ENCODE results near the gene UBL3.

Gene UBL3, protein sequence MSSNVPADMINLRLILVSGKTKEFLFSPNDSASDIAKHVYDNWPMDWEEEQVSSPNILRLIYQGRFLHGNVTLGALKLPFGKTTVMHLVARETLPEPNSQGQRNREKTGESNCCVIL

DNA sequence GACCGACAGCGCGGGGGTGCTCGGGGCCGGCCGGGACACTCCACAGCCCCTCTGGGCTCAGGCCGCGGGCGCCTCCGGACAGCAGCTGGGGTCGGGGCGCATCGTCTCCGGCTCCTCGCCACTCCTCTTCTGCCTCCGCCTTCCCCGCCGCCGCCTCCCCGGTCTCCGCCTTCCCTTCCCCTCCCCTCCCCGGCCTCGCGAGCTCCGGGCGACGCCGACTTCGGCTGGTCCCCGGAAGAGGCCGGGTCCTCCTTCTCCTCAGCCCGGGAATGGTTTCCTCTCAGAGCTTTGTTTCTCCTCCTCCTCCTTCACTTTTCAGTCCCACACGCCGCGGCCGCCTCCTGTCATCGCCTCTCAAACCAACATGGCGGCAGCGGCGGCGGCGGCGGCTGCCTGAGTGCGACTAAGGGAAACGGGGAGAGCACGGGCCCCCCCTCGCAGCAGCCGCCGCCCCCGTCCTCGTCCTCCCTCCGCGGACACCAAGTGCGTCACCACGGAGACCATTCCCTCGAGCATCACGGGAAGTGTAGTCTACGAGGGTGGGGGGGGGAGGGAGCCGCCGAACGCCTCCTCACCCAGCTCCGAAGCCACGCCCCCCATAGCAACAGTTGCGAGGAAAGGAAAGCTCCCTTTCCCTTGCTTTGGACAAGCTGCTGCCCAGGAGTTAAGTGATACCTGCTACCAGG is at the start of gene UBL3:
Gene UBL3, minus strand, starts transcription at position 405 of the 686 bp plus-strand sequence. CDS start 1,079 bp downstream, outside the sequence.
- peak; percentile 93 to 95 for DNase-seq (ENCODE audit: low read depth in 2 of 2)

DNA sequence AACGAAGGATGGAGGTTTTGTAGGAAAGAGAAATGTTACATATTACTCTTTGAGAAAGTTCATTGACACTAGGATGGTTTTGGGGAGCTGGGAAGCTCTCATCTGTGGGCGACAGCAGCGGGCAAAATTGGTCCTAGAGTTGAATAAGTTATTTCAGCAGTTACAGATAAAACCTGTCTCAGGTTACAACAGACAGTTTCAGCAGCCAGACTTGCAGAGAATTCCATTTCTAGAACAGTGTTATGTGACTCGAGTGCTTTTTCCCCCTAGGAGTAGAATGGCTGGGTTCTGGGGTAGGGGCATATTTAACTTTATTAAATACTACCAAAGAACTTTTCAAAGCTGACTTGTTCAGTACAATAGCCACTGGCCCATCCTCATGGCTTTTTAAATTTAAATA is 46.7 kb upstream of the UBL3 start:
- DNase-seq (ENCODE audit: low read depth in 2 of 2): no peak

DNA sequence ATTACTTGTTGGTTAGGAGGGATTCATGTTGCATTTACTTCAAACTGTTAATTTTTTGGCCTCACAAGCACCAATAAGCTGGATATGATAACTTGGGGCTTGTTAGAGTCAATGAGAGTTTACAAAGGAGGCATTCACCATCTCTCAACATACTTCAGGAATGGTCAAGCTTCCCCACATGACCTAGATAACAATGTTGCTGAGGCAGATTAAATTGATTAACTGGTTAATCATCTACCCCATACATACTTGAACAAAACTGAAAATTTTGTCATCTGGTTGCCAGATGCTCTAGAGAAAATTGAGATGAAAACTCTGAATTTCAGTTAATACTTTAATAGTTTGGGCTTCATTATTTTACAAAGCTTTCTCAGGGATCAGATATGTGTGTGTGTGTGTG is 43.0 kb upstream of the UBL3 start:
- DNase-seq (ENCODE audit: low read depth in 2 of 2): no peak

DNA sequence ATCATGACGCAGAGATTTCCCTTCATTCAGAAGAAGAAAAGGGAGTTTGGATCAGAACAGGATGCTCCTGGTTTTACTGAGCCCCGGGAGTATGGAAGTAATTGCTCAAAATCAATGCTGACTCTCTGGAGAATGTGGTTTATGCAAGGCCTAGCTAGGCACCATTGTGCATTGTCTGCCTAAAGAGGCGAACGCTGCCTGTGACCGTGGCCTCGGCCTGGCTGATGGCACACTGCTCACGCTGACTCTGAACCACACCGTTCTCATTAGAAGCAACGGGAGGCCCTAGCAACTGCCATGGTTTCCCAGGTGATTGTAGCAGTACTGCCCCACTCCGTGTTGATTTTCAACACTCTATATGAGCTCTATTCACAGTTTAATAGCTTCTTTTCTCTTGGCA is 41.7 kb upstream of the UBL3 start:
- no peak for DNase-seq (ENCODE audit: low read depth in 2 of 2)

DNA sequence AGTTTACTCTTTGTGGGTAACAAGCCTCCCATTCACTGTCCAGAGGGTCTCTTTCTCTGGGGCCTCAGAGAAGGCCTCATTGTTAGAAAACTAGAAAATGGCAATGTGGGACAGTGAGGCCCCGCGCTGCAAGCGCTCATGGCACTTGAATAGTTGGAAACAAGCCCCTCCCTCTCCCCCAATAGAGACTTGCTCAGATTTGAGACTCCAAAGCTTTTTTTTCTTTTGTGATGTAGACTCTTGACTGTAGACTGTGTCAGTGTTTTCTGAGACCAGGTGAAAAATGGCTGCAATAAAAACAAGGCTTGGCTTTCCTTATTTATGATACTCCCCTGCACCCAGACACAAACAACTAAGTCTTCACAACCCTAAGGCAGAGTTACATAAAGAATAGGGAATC is 38.7 kb upstream of the UBL3 start:
- DNase-seq (ENCODE audit: low read depth in 2 of 2): no peak

DNA sequence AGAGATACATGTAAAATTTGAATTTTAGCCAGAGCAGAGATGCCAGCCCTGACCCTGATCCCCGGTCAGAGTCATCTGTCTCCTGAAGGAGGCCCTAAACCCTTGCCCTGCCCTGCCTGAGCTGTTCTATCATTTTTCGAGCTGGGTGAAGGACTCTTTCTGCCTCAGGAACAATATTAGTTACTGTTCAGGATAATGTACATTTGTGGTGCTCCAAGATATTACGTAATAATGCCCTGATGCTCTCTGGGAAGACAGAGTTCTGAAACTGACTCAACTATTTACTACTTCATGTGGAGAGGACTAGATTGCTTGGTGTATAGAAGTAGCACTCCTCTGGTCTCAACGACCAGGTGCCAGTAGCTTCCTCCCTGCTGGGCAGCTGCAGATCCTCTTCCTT is 37.9 kb upstream of the UBL3 start:
- no peak for DNase-seq (ENCODE audit: low read depth in 2 of 2)

DNA sequence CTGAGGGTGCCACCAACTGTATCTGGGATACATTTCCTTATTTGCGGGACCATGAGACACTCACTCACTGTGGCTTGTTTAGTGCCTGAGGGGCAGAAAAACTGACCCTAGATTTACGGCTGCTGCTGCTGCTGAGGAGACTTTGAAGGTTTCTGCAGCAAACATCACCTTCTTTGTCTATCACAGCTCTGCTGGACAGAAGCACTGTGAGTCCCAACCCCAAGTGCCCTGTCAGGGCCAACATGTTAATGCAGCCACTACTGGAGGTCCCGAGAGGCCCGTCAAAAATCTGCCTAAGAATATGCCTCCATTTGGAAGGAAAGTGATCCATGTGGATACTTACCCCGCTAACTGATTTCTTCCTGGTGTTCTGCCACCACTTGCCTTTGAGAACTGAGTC is 37.3 kb upstream of the UBL3 start:
- DNase-seq (ENCODE audit: low read depth in 2 of 2): no peak

DNA sequence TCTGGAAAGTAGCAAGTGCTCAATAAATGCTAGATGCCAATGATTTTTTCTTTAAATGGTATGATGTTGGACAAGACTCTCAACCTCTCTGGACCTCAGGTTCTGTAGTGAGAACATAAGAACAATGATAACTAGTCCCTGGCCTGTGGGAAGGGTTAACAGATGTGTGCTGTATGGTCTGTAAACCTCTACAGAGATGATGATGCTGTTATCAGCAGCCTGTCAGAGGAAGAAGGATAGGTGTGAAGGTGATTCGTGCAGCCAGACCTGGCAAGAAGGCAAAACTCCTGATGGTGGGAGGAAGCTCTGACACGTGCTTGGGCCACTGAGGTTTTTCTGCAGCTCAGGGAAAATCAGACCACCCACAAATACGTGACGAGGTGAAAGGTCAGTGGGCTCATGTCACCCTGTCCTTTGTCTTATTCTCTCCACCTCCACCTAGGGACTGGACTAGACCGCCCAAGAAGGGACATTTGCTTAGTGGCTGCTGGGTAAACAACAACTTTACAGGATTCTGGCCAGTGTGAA is 36.7 kb upstream of the UBL3 start:
- no peak for DNase-seq (ENCODE audit: low read depth in 2 of 2)

DNA sequence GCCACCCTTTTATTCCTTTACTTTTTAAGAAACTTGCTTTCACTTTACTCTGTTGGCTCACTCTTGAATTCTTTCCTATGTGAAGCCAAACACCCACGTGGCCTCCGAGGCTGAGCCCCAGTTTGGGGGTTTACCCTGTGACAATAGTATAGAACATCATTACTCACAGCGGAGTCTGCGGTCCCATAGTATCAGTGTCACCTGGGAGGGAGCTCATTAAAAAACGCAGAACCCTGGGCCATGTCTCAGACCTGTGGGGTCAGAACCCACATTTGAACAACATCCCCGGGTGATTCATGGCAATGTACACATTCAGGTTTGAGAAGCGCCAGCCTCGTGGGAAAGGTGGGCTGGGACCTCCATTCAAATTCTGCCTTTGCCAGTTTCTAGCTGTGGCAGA is 36.0 kb upstream of the UBL3 start:
- DNase-seq (ENCODE audit: low read depth in 2 of 2): peak; percentile 36 to 60

DNA sequence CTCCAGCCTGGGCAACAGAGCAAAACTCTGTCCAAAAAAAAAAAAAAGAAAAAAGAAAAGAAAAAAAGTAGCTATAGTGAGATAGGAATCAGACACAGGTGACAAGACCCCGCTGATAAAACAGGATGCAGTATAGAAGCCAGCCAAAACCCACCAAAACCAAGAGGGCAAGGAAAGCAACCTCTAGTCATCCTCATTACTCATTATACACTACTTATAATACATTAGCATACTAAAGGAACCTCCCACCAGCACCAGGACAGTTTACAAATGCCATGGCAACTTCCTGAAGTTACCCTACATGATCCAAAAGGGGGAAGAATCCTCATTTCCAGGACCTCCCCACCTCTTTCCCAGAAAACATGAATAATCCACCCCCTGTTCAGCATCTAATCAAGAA is 35.6 kb upstream of the UBL3 start:
- DNase-seq (ENCODE audit: low read depth in 2 of 2): no peak

DNA sequence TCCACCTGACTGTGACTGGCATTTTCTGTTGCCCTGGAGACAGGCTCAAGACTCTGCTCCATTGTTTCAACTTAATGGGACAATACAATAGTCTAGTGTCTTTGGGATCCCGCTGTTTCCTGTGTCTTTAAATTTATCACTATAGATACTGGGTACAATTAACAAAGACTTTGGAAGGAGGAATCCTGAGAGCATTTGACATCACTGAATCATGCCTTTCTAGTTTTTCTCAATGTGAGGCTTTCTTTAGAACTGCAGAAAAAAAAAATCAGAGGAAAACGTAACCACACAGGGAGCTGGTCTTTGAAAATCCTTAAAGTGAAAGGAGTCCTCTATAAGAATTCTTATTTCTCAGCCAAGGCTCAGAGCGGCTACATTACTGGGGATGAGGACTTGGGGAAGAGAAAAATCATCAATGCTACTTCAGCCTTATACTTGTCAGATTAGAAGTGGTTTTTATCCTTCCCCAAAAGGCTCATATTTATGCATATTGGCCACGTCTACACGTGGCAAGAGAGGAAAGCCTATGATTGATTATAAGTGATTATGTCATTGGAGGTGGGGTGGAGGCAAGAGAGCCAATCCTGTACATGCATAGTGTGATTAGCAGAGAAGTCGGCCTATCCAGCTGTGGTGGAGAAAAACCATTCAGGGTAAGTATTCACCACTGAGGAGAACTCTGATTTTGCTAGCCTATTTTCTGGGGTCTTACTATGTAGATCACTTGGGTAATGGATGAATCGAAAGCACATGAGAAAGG is 34.4 kb upstream of the UBL3 start:
- no peak for DNase-seq (ENCODE audit: low read depth in 2 of 2)

DNA sequence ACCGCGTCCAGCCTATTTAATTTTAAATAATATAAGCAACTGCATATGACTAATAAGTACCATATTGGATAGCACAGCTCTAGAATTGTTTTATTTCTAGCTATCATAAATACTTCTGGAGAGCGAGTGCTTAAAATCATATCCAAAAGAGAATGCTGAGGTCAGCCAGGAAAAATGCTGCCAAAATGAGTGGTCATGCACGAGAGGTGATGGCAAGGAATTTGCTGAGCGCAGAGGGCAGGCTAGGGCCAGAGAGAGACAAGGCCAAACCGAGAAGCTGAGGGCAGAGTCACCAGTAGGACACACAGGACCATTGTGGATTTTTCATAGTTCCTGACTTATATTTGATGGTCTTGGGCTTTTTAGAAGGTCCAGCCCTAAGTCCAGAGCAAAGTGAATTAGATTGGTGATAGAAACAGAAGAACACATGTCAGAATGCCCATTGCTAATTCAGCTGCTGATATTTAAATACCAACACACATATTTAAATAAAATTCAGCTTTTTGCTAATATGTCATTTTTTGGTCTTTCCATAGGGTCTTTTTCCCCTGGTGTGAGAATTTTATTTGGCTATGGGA is 33.6 kb upstream of the UBL3 start:
- no peak for DNase-seq (ENCODE audit: low read depth in 2 of 2)

DNA sequence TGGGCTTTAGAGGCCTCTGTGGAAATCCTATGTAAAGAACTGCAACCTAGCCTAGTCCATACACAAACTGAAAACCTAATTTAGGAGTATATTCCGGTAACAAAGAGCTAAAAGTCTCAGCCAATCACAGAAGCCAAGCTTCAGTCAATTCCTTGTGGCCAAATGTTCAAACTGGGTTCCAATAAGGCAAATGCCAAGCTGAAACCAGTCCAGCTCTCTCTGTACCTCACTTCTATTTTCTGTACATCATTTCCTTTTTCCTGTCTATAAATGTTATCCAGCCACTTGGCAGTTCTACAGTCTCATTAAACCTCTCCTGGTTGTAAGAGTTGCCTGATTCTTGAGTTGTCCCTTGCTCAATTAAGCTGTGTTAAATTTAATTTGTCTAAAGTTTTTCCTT is 31.7 kb upstream of the UBL3 start:
- DNase-seq (ENCODE audit: low read depth in 2 of 2): no peak

DNA sequence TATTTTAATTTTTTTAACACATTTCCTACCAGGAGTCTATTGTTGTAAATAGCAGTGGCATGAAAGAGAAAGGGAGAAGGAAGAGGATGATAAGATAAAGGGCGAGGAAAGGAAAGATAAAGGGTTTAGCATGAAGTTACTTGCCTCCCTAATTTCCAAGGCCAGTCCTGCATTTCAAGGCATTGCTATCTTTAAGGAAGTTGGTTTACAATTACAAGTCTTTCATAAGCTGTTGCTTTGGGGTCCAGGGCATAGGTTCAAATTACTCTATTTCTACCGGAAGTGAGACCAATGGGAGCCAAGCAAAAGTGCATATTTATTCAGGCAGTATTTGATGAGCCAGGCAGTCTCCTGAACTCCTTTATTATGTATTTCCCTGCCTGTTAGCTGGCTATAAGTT is 27.7 kb upstream of the UBL3 start:
- DNase-seq (ENCODE audit: low read depth in 2 of 2): no peak

DNA sequence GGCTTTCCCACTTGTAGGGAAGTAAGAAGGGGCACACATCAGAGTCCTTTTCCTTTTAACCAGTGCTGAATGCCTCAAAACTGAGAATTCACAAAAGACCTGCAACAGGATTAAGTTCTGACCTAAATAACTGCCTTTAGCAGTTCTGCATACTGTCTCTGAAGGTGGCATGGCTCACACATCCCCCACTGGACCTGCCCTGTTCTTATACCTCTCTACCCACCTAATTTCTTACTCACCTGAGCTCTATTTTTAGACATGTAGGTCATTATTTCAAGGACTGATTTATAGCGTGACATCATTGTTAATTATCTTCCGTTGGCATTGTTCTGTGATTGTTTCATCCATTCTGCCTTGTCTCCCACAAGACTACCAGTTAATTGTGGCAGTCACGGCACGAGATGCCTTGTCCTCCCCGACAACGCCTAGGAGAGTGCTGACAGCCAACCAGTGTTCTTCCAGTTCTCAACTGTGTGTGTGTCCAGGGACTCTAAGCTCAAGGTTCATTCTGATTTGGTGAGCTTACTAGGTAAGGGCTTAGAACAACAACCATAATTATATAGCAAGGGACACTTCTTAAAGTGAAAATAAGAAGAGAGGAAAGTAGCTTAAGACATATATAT is 27.1 kb upstream of the UBL3 start:
- DNase-seq (ENCODE audit: low read depth in 2 of 2): no peak

DNA sequence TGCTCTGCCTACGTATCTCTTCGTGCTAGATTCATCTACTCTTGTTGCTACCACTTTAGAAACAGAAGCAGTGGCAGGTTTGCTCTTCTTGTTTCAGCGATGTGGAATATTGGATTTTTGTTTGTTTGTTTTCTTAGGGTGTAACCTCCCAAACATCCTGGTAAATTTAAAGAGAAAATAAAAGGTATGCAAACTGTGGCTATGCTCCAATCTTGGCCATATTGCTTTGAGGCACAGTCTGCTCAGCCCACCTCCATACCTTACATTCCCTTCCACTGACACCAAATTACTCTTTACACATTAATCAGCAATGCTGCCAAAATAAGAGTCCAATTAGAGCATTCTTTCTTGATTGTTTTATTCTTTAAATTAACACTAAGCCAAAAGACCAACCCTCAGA is 25.2 kb upstream of the UBL3 start:
- no peak for DNase-seq (ENCODE audit: low read depth in 2 of 2)

DNA sequence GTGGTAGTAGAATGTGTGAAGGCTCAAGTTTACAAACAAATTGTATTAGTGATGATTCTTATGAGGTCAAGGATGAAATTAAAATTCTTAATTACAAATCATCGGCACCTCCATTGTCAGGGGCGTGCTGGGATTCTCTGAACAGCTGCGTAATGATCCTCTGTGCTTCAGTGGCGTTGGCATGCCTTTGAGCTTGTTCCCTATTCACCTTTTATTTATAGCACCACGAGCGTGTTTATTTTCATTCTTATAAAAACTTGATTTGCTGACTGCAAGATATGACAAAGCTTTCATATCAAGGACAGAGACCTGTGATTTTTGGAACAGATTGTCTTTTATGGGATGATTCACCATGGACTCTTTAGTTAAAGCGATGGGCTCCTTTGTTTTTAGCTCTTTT is 18.2 kb upstream of the UBL3 start:
- DNase-seq (ENCODE audit: low read depth in 2 of 2): no peak

DNA sequence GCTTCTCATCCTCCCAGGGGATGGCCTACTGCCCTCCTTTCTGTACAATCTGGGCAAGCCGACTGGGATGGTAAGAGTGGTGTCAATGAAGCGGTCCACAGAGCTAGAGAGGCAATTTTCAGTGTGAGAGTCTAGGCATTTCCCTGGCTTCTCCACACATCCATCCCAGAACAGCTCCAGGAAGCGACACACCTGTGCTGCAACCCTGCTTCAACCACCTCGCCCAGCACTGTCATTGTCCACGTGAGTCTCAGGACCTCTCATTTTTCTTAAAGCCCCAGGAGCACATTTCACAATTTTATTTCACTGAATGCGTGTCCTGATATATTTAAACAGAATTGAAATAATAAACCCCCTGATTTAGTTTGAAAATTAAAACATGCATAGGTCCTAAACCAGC is 15.5 kb upstream of the UBL3 start:
- DNase-seq (ENCODE audit: low read depth in 2 of 2): no peak

DNA sequence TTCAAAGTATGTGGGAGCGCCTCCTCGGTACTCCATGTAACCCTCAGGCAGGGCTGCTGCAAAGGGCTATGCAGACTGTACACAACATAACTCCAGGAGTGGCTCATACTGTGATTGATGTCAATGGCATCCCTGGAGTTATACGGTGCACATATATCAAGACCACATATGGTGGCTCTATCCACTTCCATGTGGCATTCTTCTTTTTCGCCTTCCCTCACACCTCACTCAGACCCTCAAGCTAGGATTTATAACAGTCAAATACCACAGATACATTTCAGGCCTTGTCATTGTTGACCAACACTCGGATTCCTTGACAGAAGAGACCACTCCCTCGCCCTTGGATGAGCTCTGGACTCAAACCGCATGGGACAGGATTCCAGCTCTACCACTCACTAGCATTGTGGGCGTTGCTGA is 11.3 kb upstream of the UBL3 start:
- DNase-seq (ENCODE audit: low read depth in 2 of 2): no peak

DNA sequence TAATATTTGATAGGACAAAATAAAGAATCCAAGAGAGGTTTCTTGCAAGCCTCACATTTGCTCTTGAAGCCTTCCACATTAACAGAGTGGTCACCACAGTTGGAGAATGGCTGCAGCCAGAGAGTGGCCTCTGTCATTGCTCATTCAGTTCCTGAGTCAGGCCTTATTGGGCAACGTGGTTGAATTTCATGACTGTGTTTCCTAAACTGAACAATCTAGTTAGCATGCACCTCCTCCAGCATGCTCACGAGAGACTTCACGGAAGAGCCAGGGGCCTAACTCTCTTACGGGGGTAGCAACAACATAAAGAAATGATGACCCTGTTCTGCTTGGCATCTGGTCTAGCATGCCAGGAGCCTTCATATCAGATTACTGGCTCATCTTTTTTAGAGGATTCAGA is 9.6 kb upstream of the UBL3 start:
- no peak for DNase-seq (ENCODE audit: low read depth in 2 of 2)

DNA sequence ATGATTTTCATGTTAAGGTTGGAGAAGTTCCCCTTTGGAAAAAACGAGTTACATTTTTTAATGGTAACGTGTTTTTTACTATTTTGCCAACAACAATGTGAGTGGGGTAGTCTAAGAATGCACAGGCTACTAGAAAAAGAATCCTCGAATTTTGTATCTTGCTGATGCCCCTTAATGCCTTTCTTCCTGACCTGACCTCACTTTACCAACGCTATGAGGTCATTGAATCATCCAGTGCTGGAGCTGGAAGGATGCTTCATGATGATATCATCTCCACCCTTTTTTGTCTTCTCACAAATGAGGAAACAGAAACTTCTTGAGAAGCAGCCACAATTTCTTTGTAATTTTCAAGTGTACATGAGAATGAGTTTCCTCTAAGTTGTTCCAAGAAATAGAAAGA is 8.2 kb upstream of the UBL3 start:
- no peak for DNase-seq (ENCODE audit: low read depth in 2 of 2)

DNA sequence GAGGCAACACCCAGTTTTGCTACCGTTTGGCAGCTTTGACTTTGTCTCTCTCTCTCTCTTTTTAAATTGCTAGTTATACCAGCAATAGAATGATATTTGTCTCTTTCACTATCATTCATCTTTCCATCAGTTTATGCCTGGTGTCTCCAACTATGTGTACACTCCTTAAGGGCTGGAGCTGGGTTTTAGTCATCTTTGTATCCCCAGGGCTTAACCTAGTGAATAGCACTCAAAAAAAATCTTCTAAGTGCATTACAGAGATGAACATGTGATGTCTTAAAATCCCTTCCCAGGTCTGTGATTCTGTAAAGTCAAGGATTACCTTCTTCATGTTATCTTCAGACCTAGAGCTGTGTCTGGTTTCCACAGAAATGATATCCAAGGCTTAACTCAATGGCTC is 7.8 kb upstream of the UBL3 start:
- DNase-seq (ENCODE audit: low read depth in 2 of 2): no peak

All from stimulated activated CD8-positive, alpha-beta memory T cell treated with anti-CD3 and anti-CD28 coated beads, Interleukin-7, amount 100 ng/mL, for 4 hours (primary cell).